Globus pallidus (tissue), 1 donor: Measurements from ENCODE around the gene IL19.

Experiments used
- DNase-seq: peaks from one replicate; pipeline ENCODE4 v3.0.0-alpha.2; 2015; ENCODE audit warnings: low spot score

Gene IL19, protein sequence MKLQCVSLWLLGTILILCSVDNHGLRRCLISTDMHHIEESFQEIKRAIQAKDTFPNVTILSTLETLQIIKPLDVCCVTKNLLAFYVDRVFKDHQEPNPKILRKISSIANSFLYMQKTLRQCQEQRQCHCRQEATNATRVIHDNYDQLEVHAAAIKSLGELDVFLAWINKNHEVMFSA

DNA sequence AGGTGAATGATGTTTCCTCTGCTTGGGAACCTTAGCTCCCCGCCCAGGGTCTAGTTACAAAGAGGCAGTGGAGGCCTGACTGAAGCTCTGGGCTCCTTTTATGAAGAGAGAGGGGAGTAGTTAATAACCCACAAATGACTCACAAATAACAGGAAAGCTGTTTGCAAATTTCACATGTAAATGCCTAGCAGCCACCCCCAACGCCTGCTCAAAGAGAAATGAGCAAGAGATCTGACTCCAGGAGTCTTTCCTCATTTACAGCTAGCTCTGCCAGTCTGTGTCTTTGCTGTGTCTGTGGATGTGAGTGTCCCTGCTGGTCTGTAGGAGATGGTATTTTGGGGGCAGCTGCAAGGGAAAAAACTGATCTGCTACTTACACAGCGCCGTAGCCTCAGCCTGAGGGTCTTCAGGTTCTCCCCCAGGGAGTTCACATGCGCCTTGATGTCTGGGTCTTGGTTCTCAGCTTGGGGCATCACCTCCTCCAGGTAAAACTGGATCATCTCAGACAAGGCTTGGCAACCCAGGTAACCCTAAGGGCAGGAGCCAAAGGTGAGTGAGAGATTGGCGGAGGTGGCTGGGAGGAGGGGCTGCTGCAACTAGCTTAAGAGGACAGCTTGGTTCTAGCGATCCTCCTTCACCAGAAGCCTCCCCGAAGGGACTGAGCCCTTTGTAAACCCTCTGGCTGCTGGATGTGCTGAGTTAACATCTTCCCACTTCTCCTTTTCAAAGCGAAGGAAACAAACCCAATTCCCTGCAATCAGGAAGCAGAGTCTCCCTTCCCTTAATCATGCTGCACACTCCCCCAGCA lies at the start of gene IL19:
IL19 (plus strand) TSS at position 243 of the 807 bp plus-strand sequence. CDS start 65,890 bp downstream, outside the sequence.
- DNase-seq: peak; percentile 41

DNA sequence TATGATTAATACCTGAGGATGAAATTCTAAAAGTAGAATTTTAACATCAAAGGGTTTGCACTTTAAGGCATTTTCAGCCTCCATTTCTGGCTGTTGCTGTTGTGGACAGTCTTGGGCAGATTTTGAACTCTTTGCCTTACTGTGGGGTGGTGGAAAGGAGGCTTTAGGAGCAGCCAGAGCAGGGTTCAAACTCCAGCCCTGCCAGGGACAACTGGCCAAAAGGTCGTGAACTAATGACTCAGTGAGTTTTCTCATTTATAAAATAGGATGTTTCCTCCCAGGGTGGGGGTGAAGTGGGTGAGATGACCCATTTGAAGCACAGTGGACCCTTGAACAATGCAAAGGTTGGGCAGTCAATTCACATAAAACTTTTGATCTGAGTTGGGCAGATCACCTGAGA lies 49.1 kb upstream of the IL19 start:
- DNase-seq: no peak

DNA sequence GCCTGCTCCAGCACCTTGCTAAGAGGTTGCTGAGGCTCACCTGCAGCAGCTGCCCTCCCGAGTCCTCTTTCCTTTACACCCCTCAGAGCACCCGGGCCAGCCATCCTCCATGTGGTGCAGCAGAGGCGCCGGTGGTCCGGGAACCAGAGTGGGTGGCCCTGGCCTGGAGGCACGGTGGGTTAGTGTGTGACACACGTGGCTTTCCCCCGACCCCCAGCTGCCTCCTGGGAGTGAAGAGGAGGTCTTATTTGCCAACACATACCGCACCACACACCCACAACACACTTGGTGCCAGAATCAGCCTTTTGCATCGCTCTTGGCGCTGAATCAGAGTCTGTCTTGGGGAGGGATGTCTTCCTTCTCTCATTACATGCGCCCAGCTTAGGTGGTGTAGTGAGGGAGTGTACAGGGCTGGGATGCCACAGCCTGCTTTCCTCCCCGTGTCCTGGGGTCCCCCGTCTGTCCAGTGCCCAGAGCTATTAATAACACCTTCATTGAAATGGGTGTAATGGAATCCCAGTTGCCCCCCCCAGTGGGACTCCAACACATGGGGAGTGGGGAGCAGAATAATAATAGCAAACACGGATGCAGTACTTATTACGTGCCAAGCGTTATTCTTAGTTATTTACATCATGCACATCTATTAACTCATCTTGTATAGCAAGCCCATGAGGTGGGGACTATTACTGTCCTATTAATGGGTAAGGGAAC lies 47.7 kb upstream of the IL19 start:
- DNase-seq: no peak

DNA sequence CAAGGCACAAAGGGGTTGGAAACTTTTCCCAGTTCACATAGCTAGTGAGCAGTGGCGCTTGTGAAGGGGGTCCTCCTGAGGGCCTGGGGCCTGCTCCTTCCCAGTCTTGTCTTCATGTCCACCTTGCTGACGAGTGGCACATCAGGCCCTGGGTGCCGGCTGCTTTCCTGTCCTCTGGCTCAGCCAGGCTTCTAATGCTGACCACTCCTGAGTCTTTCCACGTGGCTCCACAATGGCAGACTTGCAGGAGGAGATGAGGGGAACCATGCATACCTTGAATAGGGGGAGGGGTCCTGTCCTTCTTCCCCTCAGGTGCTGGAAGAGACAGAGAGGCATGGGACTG lies 47.1 kb upstream of the IL19 start:
- DNase-seq: no peak

DNA sequence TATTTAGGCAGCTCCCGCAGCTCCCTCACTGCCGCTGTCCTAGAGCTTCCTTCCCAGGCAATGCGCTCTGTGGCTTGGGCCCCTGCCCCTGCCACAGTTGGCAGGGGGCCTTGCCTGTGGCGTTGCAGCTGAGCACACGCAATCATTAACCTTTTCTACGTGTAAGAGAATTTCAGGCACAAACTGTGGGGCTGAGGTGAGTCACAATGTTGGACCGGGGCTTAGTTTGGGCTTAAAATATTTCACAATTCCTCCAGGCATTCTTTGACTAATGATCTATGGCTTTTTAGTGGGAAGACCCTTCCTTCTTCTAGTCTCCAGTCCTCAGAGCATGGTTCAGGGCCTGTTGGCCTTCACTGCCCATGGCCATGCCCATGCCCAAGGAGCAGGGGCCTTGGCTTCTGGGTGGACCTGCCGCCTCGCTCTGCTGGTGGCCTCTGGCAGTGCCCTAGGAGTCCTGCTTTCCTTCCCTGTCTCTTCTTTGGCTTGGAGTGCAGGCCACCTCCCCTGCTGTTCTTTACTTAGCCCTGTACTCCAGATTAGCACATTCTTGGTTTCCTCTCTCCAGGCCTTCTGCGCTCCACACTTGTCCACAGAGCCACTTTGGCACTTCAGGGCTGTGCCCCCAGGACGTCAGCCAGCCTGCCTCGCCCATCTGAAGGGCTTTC lies 46.6 kb upstream of the IL19 start:
- no peak for DNase-seq

DNA sequence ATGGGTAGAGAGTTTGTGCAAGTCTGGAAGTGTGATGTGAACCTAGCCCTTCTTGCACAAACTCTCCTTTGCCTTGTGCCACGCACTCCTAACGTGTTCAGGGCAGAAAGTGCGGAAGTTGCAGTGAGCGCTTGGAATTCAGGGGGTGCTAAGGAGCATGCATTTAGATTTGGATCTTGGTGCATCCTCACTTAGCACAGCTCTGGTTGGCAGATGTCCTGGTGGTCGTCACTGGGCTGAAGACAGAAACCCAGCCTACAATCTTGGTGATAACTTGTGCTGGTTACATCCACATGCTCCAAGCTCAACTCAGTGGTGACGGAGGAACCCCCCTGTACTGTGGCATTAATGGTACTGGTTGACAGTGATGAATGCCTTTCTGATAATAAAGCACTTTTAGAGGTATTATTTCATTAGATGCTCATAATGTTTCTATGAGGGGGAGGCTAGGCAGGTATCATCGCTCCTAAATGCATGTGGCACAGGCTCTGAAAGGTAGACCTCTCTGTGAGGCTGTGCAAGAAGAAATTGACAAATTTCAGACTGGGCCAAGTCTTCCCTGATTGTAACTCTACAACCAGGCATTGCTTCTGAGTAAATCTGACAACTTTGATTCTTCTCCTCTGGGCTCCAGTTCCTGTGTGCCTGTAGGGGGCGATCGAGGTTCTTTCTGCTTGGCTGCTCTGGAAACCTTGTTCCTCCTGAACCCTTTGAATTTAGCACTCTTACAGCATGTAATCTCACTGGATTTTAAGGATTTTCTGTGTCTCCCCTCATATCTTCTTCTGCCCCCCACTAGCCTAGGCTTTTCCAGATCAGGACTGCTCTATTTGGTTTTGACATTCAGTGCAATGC lies 45.2 kb upstream of the IL19 start:
- DNase-seq: no peak

DNA sequence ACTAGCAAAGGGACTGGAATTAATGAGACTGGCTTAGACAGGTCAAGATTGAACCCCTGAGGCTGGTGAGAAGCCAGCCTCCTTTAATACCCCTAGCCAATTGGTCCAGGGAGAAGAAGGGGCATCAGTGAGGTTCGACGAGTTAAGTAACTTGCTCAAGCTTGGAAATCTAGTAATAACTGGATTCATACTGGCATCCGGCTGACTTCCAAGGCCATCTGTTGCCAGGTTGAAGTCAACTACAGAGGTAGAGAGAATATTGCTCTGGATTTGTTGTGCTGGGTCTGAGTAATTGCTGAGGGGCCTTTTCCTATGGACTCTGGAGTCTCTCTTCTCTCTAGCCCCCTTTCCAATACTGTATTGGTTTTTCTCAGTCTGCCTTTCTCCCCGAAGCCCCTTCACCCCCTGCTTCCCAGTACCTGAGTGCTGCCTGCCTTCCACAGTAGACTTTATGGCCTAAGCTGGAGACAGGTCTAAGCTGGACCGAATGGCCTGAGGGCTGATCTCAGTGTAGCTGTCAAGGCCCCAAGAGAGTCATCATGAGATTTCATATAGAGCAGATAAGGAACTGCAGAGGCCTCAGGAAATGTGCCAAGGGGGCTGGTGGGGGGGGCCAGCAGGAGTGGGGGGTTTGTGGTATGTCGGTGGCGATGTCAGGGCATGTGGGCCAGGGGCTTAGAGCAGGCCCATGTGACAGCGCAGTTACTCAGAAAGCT lies 42.4 kb upstream of the IL19 start:
- no peak for DNase-seq

DNA sequence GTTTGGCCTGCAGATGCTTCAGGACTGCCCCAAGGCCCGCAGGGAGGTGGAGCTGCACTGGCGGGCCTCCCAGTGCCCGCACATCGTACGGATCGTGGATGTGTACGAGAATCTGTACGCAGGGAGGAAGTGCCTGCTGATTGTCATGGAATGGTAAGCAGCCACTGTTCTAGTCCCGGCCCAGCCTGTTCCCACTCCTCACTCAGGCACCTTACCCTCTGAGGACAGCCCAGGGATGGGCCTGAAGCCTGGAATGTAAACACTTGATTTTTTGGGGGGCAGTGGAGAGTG lies 41.9 kb upstream of the IL19 start:
- no peak for DNase-seq

DNA sequence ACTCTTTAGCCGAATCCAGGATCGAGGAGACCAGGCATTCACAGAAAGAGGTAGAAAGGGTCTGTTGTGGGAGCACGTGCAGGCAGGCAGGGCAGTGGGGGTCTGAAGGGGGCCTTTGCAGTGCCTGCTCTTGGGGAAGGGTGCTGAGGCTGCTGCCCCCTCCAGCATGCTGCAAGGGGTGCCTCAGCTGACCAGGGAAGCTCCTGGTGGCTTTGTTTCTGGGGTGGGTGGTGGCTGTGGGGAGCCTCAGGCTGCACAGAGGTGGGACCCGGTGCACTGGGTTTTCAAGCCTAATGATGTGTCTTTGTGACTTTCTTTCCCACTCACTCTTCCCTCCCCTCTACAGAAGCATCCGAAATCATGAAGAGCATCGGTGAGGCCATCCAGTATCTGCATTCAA lies 41.5 kb upstream of the IL19 start:
- DNase-seq: no peak

DNA sequence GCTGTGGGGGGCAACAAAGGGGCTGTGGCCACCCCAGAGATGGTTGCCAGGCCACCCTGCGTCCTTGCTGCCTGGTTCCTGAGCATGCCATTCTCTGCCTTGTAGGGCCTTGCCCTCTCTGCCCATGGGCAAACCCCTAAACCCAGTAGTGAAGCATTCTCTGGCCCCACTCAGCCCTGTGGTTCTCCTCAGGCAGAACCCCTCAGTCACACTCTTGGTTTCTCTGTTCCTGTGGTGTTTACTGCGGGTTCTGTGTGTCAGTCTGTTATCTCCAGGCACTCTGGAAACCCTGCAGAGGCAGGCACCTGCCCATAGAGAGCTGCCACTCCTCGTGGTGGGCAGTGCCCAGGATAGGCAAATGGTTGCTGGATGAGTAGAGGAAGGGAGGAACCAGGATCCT lies 41.1 kb upstream of the IL19 start:
- DNase-seq: no peak

DNA sequence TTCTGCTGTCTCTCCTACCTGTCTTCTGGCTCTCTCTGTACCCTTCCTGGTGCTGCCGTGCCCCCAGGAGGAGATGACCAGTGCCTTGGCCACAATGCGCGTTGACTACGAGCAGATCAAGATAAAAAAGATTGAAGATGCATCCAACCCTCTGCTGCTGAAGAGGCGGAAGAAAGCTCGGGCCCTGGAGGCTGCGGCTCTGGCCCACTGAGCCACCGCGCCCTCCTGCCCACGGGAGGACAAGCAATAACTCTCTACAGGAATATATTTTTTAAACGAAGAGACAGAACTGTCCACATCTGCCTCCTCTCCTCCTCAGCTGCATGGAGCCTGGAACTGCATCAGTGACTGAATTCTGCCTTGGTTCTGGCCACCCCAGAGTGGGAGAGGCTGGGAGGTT lies 38.1 kb upstream of the IL19 start:
- no peak for DNase-seq

DNA sequence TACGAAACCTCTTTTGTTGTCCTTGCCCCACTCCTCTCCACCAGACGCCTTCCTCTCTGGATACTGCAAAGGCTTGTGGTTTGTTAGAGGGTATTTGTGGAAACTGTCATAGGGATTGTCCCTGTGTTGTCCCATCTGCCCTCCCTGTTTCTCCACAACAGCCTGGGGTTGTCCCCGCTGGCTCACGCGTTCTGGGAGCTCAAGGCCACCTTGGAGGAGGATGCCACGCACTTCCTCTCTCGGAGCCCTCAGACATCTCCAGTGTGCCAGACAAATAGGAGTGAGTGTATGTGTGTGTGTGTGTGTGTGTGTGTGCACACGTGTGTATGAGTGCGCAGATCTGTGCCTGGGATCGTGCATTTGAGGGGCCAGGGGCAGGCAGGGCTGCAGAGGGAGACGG lies 37.6 kb upstream of the IL19 start:
- no peak for DNase-seq

DNA sequence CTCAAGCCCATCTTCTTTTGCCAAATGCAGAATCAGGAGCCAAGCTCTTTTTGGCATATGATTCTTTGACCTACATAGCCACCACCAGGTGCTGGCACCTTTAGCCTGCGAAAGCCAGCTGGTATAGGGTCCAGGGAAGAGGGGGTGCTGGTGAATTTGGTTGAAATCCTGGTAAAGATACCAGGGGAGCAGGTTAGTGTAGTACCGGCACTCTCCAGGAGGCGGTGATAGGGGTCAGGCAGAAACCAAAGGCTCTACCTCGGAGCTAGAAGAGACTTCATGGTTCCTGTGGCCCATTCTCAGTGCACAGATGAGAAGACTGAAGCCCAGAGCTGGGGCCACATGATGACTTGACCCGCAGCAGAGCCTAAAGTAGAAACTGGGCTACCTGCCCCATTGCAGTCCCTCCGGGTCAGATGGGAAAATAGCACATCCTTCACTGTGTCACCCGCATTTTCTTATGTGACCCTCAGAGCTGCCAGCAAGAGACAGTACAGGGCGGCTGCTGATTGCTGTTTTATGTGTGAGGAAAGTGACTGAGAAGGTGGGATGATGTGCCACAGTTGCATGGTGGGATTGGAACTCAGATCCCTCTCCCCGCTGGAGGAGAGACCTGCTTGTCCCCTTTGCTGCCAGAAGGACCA lies 36.0 kb upstream of the IL19 start:
- DNase-seq: no peak

DNA sequence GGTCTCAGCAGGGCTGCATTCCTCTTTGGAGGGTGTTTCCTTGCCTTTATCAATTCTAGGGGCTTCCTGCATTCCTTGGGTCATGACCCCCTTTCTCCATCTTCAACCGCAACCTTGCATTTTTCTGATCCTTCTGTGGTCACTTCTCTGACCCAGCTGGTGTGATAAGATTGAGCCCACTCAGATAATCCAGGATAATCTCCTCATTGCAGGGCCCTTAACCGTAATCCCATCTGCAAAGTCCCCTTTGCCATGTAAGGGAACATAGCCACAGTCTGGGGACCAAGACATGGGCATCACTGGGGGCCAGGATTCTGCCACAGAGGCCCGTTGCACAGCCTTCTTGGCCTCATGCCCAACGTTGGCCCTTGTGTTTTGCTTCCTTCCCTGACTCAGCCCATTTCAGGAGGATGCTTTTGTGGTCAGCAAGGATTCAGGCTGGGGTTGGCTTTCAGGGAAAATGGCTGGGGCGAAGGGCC lies 35.0 kb upstream of the IL19 start:
- DNase-seq: no peak

DNA sequence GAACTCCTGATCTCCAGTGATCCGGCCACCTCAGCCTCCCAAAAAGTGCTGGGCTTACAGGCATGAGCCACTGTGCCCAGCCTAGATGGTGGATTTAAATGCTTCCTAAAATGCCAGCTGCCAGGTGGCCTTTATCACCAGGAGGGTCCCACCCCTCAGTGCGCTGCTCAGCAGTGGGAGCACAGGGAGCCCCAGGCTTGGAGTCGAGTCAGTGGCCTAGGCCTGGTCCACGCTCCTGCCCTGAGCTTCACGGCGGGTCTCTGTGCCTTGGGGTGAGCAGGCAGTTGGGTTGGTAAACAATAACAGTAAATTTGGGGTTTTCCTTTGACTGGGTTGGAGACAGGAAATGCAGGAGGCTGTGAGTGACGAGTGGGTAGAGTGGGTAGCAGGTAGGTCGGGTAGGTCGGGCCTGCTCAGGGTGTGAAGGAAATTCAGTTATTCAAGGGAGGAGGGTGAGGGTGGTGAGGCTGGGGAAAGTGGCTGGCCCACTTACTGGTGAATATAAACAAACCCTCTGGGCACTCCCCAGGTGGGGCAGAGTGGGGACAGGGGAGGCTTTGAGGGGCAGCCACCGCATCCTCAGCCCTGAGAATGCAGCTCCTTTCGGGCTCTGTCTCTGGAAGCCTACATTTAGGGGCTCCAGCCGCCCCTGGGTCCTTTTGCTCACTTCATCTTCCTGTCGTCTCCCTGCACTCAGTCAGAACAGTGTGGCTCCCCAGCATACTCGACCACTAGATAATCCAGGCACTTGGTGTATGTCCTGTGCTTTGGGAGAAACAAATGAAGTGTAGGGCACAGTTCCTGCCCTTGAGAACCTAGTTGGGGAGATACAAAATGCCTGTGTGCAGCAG lies 33.5 kb upstream of the IL19 start:
- no peak for DNase-seq

DNA sequence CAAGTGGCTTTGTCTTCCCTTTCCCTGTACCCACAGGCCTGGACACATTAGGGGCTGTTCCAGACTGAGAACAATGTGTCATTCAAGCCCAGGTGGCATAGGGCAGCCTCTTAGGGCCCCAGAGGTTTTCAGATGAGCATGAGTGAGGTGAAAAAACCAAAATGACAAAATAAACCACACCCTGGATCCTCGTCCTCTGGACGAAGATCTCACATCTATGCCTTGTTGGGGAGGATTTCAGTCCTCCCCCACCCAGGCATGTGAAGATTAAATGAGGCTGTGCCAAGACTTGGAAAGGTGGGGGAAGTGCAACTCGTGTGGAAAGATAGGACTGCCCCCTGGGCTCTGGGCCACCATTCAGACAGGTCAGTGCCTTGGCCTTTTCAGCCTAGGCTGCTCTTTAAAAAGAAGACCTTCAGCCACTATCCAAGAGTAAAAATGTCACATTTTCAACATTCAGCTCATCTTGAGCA lies 32.8 kb upstream of the IL19 start:
- no peak for DNase-seq

DNA sequence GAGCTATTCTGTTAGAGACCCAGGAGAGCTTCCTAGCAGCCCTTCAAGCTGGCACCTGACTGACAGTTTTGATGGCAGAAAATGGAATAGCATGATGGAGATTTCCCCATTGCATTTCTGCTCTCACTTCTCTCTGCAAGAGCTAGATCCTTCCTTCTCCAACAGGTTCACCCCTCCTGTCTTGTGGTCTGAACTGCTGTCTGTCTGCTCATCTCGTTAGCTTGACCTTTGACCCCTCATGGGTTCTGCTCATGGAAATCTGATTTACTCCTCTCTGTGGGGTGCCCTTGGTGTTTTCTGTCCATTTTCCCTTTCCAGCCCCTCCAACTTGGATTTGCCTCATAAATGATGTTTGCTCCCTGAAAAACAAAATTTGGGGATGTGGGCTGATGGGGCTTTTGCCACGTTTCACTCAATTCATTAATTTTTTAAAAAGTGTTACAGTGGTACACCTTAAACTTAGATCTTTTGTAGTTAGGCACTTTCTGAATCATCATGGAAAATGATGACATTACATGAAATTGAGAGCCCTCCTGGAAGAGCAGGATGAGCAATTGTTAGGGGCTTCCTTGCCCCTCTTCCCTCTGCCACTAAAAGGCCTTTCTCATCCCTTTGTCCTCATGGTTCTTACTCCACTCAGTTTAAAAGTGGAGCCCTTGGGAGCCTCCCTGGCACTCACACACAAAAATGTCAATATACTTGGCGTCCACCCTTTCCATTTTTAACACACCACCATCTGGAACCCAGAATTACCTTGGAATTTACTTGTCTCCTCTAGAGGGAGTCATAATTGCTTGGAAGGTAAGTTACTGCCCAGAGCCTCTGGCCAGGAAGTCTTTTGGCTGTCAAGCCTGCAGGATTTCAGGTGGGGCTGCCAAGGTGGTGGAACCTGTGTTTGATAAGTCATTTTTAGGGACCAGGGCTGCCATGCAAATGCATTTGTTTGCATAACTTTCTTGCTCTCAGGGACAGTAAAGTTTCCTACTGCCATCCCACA lies 31.9 kb upstream of the IL19 start:
- no peak for DNase-seq

DNA sequence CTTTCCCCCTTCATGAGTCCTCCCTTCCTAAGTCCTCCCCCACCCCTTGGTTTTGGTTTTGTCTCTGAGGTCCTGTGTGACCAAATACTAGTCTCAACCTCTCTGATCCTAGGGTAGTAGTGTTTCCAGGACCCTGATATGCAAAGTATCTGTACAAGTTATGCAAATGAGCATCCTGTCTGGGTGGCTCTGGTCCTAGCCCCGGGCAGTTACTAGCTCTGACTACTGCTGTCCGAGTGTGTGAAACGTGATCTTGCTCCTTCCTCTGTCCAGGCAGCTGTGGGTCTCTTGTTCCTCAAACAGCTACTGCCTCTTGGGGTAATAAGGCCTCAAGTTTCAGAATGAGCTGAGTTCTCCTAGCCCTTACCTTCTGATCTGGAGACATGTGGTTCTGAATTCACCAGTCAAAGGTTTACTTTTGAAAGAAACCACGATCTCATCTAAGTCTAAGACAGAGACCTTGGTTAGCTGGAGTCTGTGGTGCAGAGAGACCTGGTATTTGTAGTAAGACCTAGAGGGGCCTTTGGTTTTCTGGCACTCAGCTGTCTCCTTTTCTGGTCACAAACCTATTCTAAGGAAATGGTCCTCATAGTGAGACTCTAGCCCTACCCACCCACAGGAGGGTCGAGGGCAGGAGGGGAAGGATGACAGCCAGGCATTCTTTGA lies 31.0 kb upstream of the IL19 start:
- peak; percentile 33 for DNase-seq
